ENCODE data around the gene MYH11. TPM values are rescaled to one million over a fixed set of nuclear protein-coding genes. Genes with fewer than 3 reads are reported as not detected.
A peak's percentile ranks its signal among the peaks of the same experiment; 100 is the strongest.

MYH11 gene
- total RNA-seq, 1 donor from 2014 or later = 0.07 TPM

DNA sequence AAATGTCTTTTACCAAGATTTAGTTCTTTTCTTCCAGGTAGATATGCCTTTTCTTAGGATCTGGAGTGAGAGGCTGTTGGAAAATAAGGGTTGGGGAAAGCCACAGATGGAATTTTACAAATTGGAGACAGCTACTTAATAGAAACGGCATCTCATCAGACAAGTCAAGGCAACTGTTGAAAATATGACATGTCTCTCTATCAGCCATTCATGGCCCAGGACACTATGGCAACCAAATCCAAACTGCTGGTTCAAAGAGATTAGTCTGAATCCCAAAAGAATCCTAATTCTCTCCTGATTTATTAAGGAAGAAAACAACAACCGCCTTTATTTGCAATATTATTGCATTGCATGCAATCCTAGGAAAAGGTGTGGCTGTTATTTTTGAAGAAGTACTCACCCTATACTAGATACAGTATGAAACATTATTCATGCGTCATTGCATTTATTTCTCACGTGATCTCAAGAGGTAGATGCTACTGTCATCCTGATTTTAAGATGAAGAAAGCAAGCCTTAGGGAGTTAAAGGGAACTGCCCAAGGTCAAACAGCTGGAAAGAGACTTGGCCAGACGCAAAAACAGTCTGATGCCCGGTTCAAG lies 44.2 kb upstream of the MYH11 start:
- no peak overlapping the region for H2AFZ ChIP-seq (replicated peaks)
- Mint-ChIP-seq H3K36me3 (no peaks in the 10 kb centered on the region), H3K4me3 (no peak overlapping the region), H3K9me3 (no peaks in the 10 kb centered on the region), H3K27ac (no peak overlapping the region), H3K27me3 (ENCODE audit: insufficient read depth, low read depth) (peaks cover 10% of the 10 kb centered on the region), H3K4me1 (no peaks in the 10 kb centered on the region)
- no peaks in the 10 kb centered on the region for H3K4me1 ChIP-seq
- no peak for DNase-seq (ENCODE audit: low spot score)
- H3F3A ChIP-seq (ENCODE audit: low read depth) = no peaks in the 10 kb centered on the region
- no peaks in the 10 kb centered on the region for H3K79me2 ChIP-seq (ENCODE audit: low read depth)
- no peaks in the 10 kb centered on the region for H4K20me1 ChIP-seq (ENCODE audit: low read depth)
- no peak overlapping the region for H3K4me2 ChIP-seq
- H3K36me3 ChIP-seq = no peaks in the 10 kb centered on the region
- no peak overlapping the region for H3K27ac ChIP-seq
- no peak for TF ChIP-seq EZH2 (IDR thresholded peaks at IDR 0.05)
- TF ChIP-seq, protein P1, sequence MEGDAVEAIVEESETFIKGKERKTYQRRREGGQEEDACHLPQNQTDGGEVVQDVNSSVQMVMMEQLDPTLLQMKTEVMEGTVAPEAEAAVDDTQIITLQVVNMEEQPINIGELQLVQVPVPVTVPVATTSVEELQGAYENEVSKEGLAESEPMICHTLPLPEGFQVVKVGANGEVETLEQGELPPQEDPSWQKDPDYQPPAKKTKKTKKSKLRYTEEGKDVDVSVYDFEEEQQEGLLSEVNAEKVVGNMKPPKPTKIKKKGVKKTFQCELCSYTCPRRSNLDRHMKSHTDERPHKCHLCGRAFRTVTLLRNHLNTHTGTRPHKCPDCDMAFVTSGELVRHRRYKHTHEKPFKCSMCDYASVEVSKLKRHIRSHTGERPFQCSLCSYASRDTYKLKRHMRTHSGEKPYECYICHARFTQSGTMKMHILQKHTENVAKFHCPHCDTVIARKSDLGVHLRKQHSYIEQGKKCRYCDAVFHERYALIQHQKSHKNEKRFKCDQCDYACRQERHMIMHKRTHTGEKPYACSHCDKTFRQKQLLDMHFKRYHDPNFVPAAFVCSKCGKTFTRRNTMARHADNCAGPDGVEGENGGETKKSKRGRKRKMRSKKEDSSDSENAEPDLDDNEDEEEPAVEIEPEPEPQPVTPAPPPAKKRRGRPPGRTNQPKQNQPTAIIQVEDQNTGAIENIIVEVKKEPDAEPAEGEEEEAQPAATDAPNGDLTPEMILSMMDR (IDR thresholded peaks at IDR 0.05) = no peak
- TF ChIP-seq EZH2phosphoT487 (IDR thresholded peaks at IDR 0.05) = no peak
- no peaks in the 10 kb centered on the region for H3K27me3 ChIP-seq
- H3K9me3 ChIP-seq (ENCODE audit: low read depth) = no peaks in the 10 kb centered on the region
- H3K4me3 ChIP-seq = no peak overlapping the region
- H3K9ac ChIP-seq = no peak overlapping the region

DNA sequence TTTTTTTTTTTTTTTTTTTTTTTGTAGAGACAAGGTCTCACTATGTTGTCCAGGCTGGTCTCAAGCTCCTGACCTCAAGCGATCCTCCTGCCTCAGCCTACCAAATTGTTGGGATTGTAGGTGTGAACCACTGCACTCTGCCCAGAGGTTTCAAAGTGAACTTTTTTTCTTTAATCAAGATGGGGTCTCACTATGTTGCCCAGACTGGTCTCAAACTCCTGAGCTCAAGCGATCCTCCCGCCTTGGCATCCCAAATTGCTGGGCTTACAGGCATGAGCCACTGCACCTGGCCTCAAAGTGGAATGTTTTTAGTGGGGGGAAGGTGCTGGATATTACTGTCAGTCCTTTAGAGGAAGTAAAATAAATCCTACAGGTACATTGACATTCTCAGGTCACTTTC lies 43.5 kb upstream of the MYH11 start:
- no peak overlapping the region for H2AFZ ChIP-seq (replicated peaks)
- H3K27me3 ChIP-seq = no peaks in the 10 kb centered on the region

GRCh38 chr16:15899538-15900100 lies 42.8 kb upstream of the MYH11 start:
- H3K27ac Mint-ChIP-seq = no peak overlapping the region
- H3K79me2 ChIP-seq (ENCODE audit: low read depth) = no peaks in the 10 kb centered on the region
- peak overlapping the region; percentile 13 for H2AFZ ChIP-seq (replicated peaks)
- H3K36me3 ChIP-seq = no peaks in the 10 kb centered on the region
- H3K9me3 ChIP-seq (ENCODE audit: low read depth) = no peaks in the 10 kb centered on the region
- no peak for DNase-seq (ENCODE audit: low spot score)
- H3F3A ChIP-seq (ENCODE audit: low read depth) = no peaks in the 10 kb centered on the region
- no peak overlapping the region for H3K4me2 ChIP-seq
- H3K4me1 ChIP-seq = no peaks in the 10 kb centered on the region
- peaks cover 7% of the 10 kb centered on the region for H3K27me3 Mint-ChIP-seq (ENCODE audit: insufficient read depth, low read depth)
- H3K4me3 Mint-ChIP-seq = no peak overlapping the region
- TF ChIP-seq EZH2 (IDR thresholded peaks at IDR 0.05) = no peak
- TF ChIP-seq EZH2phosphoT487 (IDR thresholded peaks at IDR 0.05) = no peak
- TF ChIP-seq, protein P1 (IDR thresholded peaks at IDR 0.05) = no peak
- H4K20me1 ChIP-seq (ENCODE audit: low read depth) = no peaks in the 10 kb centered on the region
- H3K9ac ChIP-seq = no peak overlapping the region
- H3K27ac ChIP-seq = no peak overlapping the region
- H3K36me3 Mint-ChIP-seq = no peaks in the 10 kb centered on the region
- no peaks in the 10 kb centered on the region for H3K27me3 ChIP-seq
- no peak overlapping the region for H3K4me3 ChIP-seq
- no peaks in the 10 kb centered on the region for H3K9me3 Mint-ChIP-seq
- no peaks in the 10 kb centered on the region for H3K4me1 Mint-ChIP-seq

More for the DNA sequence above, 43.5 kb upstream of the MYH11 start:
- no peak overlapping the region for H3K9ac ChIP-seq
- no peaks in the 10 kb centered on the region for H3K4me1 Mint-ChIP-seq
- H3K36me3 ChIP-seq = no peaks in the 10 kb centered on the region
- peaks cover 7% of the 10 kb centered on the region for H3K27me3 Mint-ChIP-seq (ENCODE audit: insufficient read depth, low read depth)
- H3K27ac ChIP-seq = no peak overlapping the region
- H3F3A ChIP-seq (ENCODE audit: low read depth) = no peaks in the 10 kb centered on the region
- no peak overlapping the region for H3K4me3 ChIP-seq
- no peak for DNase-seq (ENCODE audit: low spot score)
- TF ChIP-seq, protein P1 (IDR thresholded peaks at IDR 0.05) = no peak
- TF ChIP-seq EZH2 (IDR thresholded peaks at IDR 0.05) = no peak
- TF ChIP-seq EZH2phosphoT487 (IDR thresholded peaks at IDR 0.05) = no peak
- no peaks in the 10 kb centered on the region for H3K4me1 ChIP-seq
- H3K36me3 Mint-ChIP-seq = no peaks in the 10 kb centered on the region
- no peak overlapping the region for H3K4me3 Mint-ChIP-seq
- no peak overlapping the region for H3K4me2 ChIP-seq
- no peak overlapping the region for H3K27ac Mint-ChIP-seq
- H4K20me1 ChIP-seq (ENCODE audit: low read depth) = no peaks in the 10 kb centered on the region
- no peaks in the 10 kb centered on the region for H3K9me3 Mint-ChIP-seq
- no peaks in the 10 kb centered on the region for H3K9me3 ChIP-seq (ENCODE audit: low read depth)
- H3K79me2 ChIP-seq (ENCODE audit: low read depth) = no peaks in the 10 kb centered on the region

Measured in neural progenitor cell (in vitro differentiated cells).